Pancreas (tissue), 10 donors: Measurements from ENCODE around the gene REXO1. TPM values are rescaled to one million over a fixed set of nuclear protein-coding genes. Genes with fewer than 3 reads are reported as not detected.

Source experiments
- ATAC-seq, 4 donors: fragments of 200-7000 bp; cut with Tn5 transposase; one replicate each; pipeline versions ENCODE4 v1.8.0 to v1.9.1; 2020; ENCODE audit warnings: mild to moderate bottlenecking in 4 of 4, moderate library complexity in 4 of 4
- DNase-seq, 6 donors: peaks; one replicate each; pipeline ENCODE4 v3.0.0-alpha.2; 2020
- FAIRE-seq: peaks from 2 replicates; lab custom pipeline; 2012; peaks lifted over from hg19 to GRCh38; lab: Jason Lieb, UNC
- H3K27ac ChIP-seq, 4 donors: fragments of 200-600 bp; sonication (generic); 1 replicate in 3 of 4; 2 replicates in 1 of 4; pipeline versions ENCODE4 v1.5.0 to v1.8.0; 2020
- H3K27me3 ChIP-seq, 4 donors: fragments of 200-600 bp; one replicate each; pipeline ENCODE4 v1.8.0; 2021
- H3K36me3 ChIP-seq, 3 donors: fragments of 200-600 bp; sonication (generic) in 1 of 3; one replicate each; pipeline versions ENCODE4 v1.5.0 to v1.8.0; 2020 to 2021
- H3K4me1 ChIP-seq, 3 donors: fragments of 200-600 bp; one replicate each; pipeline ENCODE4 v1.8.0; 2021
- H3K4me3 ChIP-seq, 4 donors: fragments of 200-600 bp; sonication (generic) in 2 of 4; one replicate each; pipeline versions ENCODE4 v1.5.0 to v1.8.0; 2020 to 2021
- H3K9me3 ChIP-seq, 4 donors: fragments of 200-600 bp; one replicate each; pipeline ENCODE4 v1.8.0; 2021
- WGBS, 2 donors: extraction: QIAGEN DNeasy Blood & Tissue Kit; methylation state at CpG; one replicate each; pipeline ENCODE4 v1.1.7; 2013; 5-methylcytosine and 5-hydroxymethylcytosine counted together
- intact Hi-C, 3 donors: fragments of 100-400 bp; cut with DNase I; formaldehyde crosslinking; loops; one replicate each; pipeline versions ENCODE4 v1.11.1 to v1.14.2; 2022
- polyA plus RNA-seq, 2 donors: library from polyadenylated mRNA; stranded (reverse); fragments of 200-250 nt; gene quantifications; one replicate each; pipeline ENCODE4 v1.2.3, GENCODE V29; 2013
- total RNA-seq, 6 donors: library from RNA; stranded (reverse); fragmentation: NEBNext Ultra II Directional in 4 of 6; extraction: Animal tissue kit (Norgen Biotek cat#: 25700) in 4 of 6; gene quantifications; one replicate each; pipeline versions ENCODE4 v1.2.1 to v1.2.4, GENCODE V29; 2021 to 2023
- TF ChIP-seq, protein P1 (sequence below), 4 donors: fragments of 200-600 bp; sonication (generic) in 3 of 4; IDR thresholded peaks; one replicate each; pipeline versions ENCODE4 v1.5.0 to v1.8.0; 2021; ENCODE audit warnings: antibody characterized with exemption in 4 of 4
- donor health status: healthy with polysubstance abuse.
- donor health status: DM: no; HTN: no; CAD: no; lungs with moderate emphysema.
- donor health status: DM: no; HTN: no; CAD: no.
- donor health status: control.
- donor health status: control.
- donor health status: Bipolar disorder and iron deficiency.
- donor health status: DM: yes; HTN: yes; CAD: no.
- donor health status: DM: no; HTN: no; CAD: no.
- donor health status: DM: no; HTN: no; CAD: no.
- donor health status: DM: yes; HTN: yes; CAD: no.

Gene REXO1
- total and polyA plus RNA-seq, 8 donors, result 10.5 to 42.2 (median 16.0) TPM

DNA sequence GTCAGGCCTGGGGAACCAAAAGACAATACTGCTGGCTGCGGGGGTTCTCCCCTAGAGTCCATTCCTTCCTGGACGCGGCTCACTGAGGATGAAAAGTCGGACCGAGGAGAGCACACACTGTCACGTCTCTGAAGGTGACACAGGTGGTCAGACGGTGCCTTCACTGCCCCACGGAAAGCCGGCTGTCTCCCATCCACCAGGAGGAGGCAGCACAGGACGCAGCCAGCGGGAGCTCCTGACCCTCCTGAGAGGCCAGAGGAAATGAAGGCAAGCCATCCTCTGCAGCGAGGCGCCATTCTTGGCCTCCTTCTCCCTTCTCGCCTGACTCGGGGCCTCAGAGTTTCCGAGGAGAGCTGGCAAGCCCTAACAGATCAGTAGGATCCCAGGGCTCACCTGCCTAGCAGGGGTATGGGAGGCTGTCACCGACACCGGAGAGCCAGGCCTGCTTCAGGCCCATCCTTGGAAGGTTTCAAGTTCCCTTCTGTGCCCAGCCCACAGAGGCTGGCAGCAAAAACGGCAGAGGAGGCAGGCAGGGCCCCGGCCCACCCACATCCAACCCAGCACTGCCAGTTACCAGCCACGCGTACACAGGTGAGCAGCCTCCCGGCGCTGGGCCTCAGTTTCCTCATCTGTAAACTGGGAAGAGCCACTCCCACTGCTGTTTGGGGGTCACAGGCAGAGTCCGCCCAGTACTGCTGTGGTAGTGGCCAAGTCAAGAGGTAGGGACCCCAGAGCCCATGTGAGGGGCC, 4.5 kb downstream of the REXO1 start:
- Histone ChIP-seq H3K27ac (no peak overlapping the region), H3K27me3 (no peaks in the 10 kb centered on the region), H3K4me3 (no peak overlapping the region), H3K4me1 (peaks cover 17 to 23% (median 19%) of the 10 kb centered on the region in 3 donors), H3K9me3 (no peaks in the 10 kb centered on the region), H3K36me3 (no peaks in the 10 kb centered on the region)
- DNase-seq (peak in 2 of 6 donors; percentile 29 to 65), ATAC-seq (no peak), FAIRE-seq (no peak)
- TF ChIP-seq, protein P1, sequence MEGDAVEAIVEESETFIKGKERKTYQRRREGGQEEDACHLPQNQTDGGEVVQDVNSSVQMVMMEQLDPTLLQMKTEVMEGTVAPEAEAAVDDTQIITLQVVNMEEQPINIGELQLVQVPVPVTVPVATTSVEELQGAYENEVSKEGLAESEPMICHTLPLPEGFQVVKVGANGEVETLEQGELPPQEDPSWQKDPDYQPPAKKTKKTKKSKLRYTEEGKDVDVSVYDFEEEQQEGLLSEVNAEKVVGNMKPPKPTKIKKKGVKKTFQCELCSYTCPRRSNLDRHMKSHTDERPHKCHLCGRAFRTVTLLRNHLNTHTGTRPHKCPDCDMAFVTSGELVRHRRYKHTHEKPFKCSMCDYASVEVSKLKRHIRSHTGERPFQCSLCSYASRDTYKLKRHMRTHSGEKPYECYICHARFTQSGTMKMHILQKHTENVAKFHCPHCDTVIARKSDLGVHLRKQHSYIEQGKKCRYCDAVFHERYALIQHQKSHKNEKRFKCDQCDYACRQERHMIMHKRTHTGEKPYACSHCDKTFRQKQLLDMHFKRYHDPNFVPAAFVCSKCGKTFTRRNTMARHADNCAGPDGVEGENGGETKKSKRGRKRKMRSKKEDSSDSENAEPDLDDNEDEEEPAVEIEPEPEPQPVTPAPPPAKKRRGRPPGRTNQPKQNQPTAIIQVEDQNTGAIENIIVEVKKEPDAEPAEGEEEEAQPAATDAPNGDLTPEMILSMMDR (IDR thresholded peaks at IDR 0.05), result no peak
- intact Hi-C loops, result no loop called here
- WGBS, 2 donors, result 76 to 81% methylated on average over 25 of the region's 25 CpGs

DNA sequence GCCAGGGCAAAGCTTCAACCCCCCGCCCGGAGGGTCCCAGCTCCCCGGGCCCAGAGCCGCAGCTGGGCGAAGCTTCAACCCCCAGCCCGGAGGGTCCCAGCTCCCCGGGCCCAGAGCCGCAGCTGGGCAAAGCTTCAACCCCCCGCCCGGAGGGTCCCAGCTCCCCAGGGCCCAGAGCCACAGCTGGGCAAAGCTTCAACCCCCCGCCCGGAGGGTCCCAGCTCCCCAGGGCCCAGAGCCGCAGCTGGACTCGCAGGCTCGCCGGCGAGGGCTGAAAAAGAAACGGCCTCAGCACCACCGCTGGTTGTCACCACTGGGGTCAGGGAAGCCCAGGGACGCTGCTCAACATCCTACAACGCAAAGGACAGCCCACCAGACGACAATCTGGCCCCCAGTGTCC, 5.2 kb downstream of the REXO1 start:
- Histone ChIP-seq H3K27ac (no peak overlapping the region), H3K9me3 (no peaks in the 10 kb centered on the region), H3K4me1 (peaks cover 17 to 23% (median 19%) of the 10 kb centered on the region in 3 donors), H3K4me3 (no peak overlapping the region), H3K27me3 (no peaks in the 10 kb centered on the region), H3K36me3 (no peaks in the 10 kb centered on the region)
- 86 to 87% methylated on average over 22 of the region's 22 CpGs for whole genome bisulfite sequencing, 2 donors
- TF ChIP-seq, protein P1 (IDR thresholded peaks at IDR 0.05), result no peak
- FAIRE-seq (no peak), DNase-seq (peak in 2 of 6 donors; percentile 29 to 52), ATAC-seq (no peak)
- intact Hi-C loops, result no loop called here

DNA sequence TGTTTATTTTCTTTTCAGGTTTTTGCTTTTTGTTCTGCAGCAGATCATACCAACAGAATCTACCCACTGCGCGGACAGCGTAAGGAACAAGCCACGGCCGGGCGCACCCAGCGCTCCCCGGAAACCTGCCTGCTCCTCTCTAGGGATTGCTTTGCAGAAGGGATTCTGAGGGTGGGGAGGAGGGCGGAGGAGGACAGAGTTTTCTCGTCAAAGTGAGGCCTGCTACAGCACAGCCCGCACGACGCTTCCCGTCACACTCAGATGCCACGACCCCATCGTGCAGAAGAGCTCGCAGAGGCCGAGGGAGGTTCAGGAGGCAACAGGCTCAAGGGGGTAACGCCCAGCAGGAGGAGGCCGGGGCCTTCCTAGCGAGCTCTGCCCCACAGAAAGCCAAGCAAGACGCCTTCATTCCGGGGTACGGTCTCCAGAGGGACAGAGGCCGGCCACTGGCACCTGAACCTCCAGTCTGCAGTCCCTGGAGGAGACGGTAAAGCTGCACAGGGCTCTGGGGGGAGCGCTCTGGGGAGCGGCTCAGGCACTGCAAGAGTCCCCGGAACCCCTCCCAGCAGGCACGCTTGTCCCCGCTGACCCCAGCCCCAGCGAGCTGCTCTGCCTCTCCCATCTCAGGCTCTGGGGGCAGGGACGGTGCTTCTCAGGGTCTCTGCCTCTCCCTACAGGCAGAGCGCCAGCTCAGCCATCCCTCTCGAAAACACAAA, 6.9 kb downstream of the REXO1 start:
- TF ChIP-seq, protein P1 (IDR thresholded peaks at IDR 0.05), result no peak
- no peak for ATAC-seq
- H3K9me3 ChIP-seq, result no peaks in the 10 kb centered on the region
- H3K4me3 ChIP-seq, result no peak overlapping the region
- no peak overlapping the region for H3K27ac ChIP-seq
- 83% methylated on average over 35 of the region's 35 CpGs for WGBS, 2 donors
- peaks cover 13 to 14% (median 13%) of the 10 kb centered on the region in 3 donors for H3K4me1 ChIP-seq
- H3K36me3 ChIP-seq, result no peaks in the 10 kb centered on the region
- H3K27me3 ChIP-seq, result no peaks in the 10 kb centered on the region
- peak in 1 of 6 donors; percentile 24 for DNase-seq
- intact Hi-C loops, result no loop called here
- no peak for FAIRE-seq

DNA sequence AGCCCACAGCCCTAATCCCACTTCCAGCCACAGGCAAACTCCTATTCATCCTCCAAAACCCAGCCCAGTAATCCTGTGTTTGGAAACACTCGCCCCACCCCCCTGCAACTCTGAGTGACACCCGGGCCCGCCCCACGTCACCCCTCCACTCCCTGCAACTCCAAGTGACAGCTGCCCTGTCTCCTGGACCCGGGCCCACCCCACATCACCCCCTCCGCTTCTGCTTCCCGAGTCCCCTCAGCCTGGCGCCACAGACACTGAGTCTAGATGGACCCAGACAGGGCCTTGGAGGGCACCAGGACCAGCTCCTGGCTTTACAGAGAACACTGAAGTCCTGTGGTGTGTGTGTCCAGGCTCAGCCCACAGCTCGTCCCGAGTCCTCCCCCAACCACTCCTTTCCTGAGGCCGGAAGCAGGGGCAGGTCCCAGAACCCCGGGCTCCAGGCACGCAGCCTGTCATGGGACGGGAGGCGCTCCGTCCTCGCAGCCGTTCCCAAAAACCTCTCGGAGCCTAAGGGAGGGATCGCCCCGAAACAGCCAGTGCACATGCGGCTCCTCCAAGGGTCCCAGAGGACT, 7.7 kb downstream of the REXO1 start:
- Histone ChIP-seq H3K9me3 (no peaks in the 10 kb centered on the region), H3K27ac (no peak overlapping the region), H3K36me3 (no peaks in the 10 kb centered on the region), H3K4me1 (peaks cover 7 to 8% (median 7%) of the 10 kb centered on the region in 3 donors), H3K4me3 (no peak overlapping the region), H3K27me3 (no peaks in the 10 kb centered on the region)
- TF ChIP-seq, protein P1 (IDR thresholded peaks at IDR 0.05), result no peak
- WGBS, 2 donors, result 83 to 87% methylated on average over 18 to 22 of the region's 22 CpGs
- DNase-seq (peak in 1 of 6 donors; percentile 31), FAIRE-seq (no peak), ATAC-seq (peak in 2 of 4 donors; percentile 11 to 31)
- intact Hi-C loops, result no loop called here
